SK-N-MC (cell line): Measurements from ENCODE around the gene LRRC9.

Experiments used
- EZH2 ChIP-seq: fragments of 200-600 bp; sonication (generic); IDR thresholded peaks from one replicate; pipeline ENCODE4 v1.6.1; 2017; ENCODE audit warnings: antibody characterized with exemption
- FOXP2 ChIP-seq: optimal IDR thresholded peaks from 2 replicates; pipeline ENCODE3; 2011; ENCODE audit warnings: mild to moderate bottlenecking, moderate library complexity; ENCODE audit not compliant: insufficient read depth; ENCODE audit errors: extremely low read length, control extremely low read depth

- TF ChIP-seq EZH2 (no peak), FOXP2 (no peak)
Measured at GRCh38 chr14:59900556-59900955, 19.4 kb upstream of the LRRC9 start.
